Measurements from ENCODE around the gene IFRD1. TPM values are rescaled to one million over a fixed set of nuclear protein-coding genes. Genes with fewer than 3 reads are reported as not detected.

Gene IFRD1
- total RNA-seq, 1 experiment from 2014 or later, result 79.6 TPM

GRCh38 chr7:112423987-112424386 is 26.3 kb upstream of the IFRD1 start:
- Histone ChIP-seq H3F3A (ENCODE audit: insufficient read depth, low read depth) (peaks cover 26% of the 10 kb centered on the region), H3K36me3 (ENCODE audit: low read depth) (no peaks in the 10 kb centered on the region), H3K9me3 (ENCODE audit: insufficient read depth, low read depth) (0 out of 2 replicates have a peak, but pooled peaks cover 6% of the 10 kb centered on the region), H3K79me2 (ENCODE audit: low read depth) (no peaks in the 10 kb centered on the region), H3K4me1 (replicated peaks; ENCODE audit: insufficient read depth) (peaks cover 33% of the 10 kb centered on the region), H3K4me3 (no peak overlapping the region), H3K27me3 (ENCODE audit: insufficient read depth, low read depth) (no peaks in the 10 kb centered on the region), H3K4me2 (peak overlapping the region; percentile 64), H4K20me1 (ENCODE audit: insufficient read depth) (no peaks in the 10 kb centered on the region), H2AFZ (no peak overlapping the region), H3K27ac (peak overlapping the region; percentile 75), H3K9me2 (ENCODE audit: insufficient read depth) (no peaks in the 10 kb centered on the region)
- intact Hi-C loops (cut with micrococcal nuclease; ENCODE audit: unreplicated experiment), result loop anchor here (1.0 kb wide), 2 partner anchors 26 to 58 kb away; partner anchors contain the start of gene IFRD1
- POLR2A ChIA-PET (ENCODE audit: unreplicated experiment), result interaction anchor here (0.7 kb wide), 1 partner anchor 38 kb away, joined by 7 read pairs; no protein-coding TSS in a partner anchor
- BruUV-seq (replicated peaks), result TSS peak; percentile 25
- DNase-seq, result no peak
- TF ChIP-seq, protein P1, sequence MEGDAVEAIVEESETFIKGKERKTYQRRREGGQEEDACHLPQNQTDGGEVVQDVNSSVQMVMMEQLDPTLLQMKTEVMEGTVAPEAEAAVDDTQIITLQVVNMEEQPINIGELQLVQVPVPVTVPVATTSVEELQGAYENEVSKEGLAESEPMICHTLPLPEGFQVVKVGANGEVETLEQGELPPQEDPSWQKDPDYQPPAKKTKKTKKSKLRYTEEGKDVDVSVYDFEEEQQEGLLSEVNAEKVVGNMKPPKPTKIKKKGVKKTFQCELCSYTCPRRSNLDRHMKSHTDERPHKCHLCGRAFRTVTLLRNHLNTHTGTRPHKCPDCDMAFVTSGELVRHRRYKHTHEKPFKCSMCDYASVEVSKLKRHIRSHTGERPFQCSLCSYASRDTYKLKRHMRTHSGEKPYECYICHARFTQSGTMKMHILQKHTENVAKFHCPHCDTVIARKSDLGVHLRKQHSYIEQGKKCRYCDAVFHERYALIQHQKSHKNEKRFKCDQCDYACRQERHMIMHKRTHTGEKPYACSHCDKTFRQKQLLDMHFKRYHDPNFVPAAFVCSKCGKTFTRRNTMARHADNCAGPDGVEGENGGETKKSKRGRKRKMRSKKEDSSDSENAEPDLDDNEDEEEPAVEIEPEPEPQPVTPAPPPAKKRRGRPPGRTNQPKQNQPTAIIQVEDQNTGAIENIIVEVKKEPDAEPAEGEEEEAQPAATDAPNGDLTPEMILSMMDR (conservative IDR thresholded peaks at IDR 0.05), result no peak
- CTCF ChIA-PET, result no interaction called here

GRCh38 chr7:112427984-112428383 is 22.3 kb upstream of the IFRD1 start:
- H3K4me1 ChIP-seq (replicated peaks; ENCODE audit: insufficient read depth), result peaks cover 18% of the 10 kb centered on the region
- no peak for TF ChIP-seq EZH2 (IDR thresholded peaks at IDR 0.05; ENCODE audit: low read depth)
- TF ChIP-seq, protein P1 (conservative IDR thresholded peaks at IDR 0.05), result no peak
- BruUV-seq (replicated peaks), result no TSS peak
- no peaks in the 10 kb centered on the region for H4K20me1 ChIP-seq (ENCODE audit: insufficient read depth)
- no peak for DNase-seq
- peaks cover 17% of the 10 kb centered on the region for H3K9me3 ChIP-seq (ENCODE audit: insufficient read depth, low read depth)
- H3K4me2 ChIP-seq, result no peak overlapping the region
- ChIA-PET CTCF (no interaction called here), POLR2A (ENCODE audit: unreplicated experiment) (no interaction called here)
- peaks cover 12% of the 10 kb centered on the region for H3F3A ChIP-seq (ENCODE audit: insufficient read depth, low read depth)
- H3K36me3 ChIP-seq (ENCODE audit: low read depth), result no peaks in the 10 kb centered on the region
- H3K4me3 ChIP-seq, result no peak overlapping the region
- H2AFZ ChIP-seq, result no peak overlapping the region
- H3K27ac ChIP-seq, result no peak overlapping the region
- H3K9me2 ChIP-seq (ENCODE audit: insufficient read depth), result no peaks in the 10 kb centered on the region
- intact Hi-C loops (cut with micrococcal nuclease; ENCODE audit: unreplicated experiment), result no loop called here
- H3K79me2 ChIP-seq (ENCODE audit: low read depth), result no peaks in the 10 kb centered on the region
- no peaks in the 10 kb centered on the region for H3K27me3 ChIP-seq (ENCODE audit: insufficient read depth, low read depth)

- no peak for TF ChIP-seq EZH2 (IDR thresholded peaks at IDR 0.05; ENCODE audit: low read depth)
- TF ChIP-seq, protein P1 (conservative IDR thresholded peaks at IDR 0.05), result no peak
- Histone ChIP-seq H4K20me1 (ENCODE audit: insufficient read depth) (no peaks in the 10 kb centered on the region), H3K79me2 (ENCODE audit: low read depth) (no peaks in the 10 kb centered on the region), H3K27ac (no peak overlapping the region), H3F3A (ENCODE audit: insufficient read depth, low read depth) (peaks cover 5% of the 10 kb centered on the region; the same call in 1 of the 2 replicates), H3K9me2 (ENCODE audit: insufficient read depth) (no peaks in the 10 kb centered on the region), H3K27me3 (ENCODE audit: insufficient read depth, low read depth) (no peaks in the 10 kb centered on the region), H3K4me1 (replicated peaks; ENCODE audit: insufficient read depth) (peaks cover 16% of the 10 kb centered on the region), H3K9me3 (ENCODE audit: insufficient read depth, low read depth) (peaks cover 19% of the 10 kb centered on the region), H3K4me2 (no peak overlapping the region), H2AFZ (no peak overlapping the region), H3K4me3 (no peak overlapping the region), H3K36me3 (ENCODE audit: low read depth) (no peaks in the 10 kb centered on the region)
- no TSS peak for BruUV-seq (replicated peaks)
- no peak for DNase-seq
- ChIA-PET CTCF (no interaction called here), POLR2A (ENCODE audit: unreplicated experiment) (no interaction called here)
- intact Hi-C loops (cut with micrococcal nuclease; ENCODE audit: unreplicated experiment), result no loop called here
Measured at GRCh38 chr7:112428715-112429114, 21.5 kb upstream of the IFRD1 start.

All from PC-9 (cell line).